Erythroblast (primary cell): ENCODE results near the gene TOMM5.

Source experiments
- GATA1 ChIP-seq: IDR thresholded peaks from 2 replicates; pipeline ENCODE4 v1.6.1; 2011; ENCODE audit warnings: low read depth, mild to moderate bottlenecking, control low read depth, low read length, moderate library complexity
- POLR2A ChIP-seq: IDR thresholded peaks from 2 replicates; pipeline ENCODE4 v1.6.1; 2011; ENCODE audit warnings: mild to moderate bottlenecking, low read length

GRCh38 chr9:37626708-37627292 lies 34.4 kb upstream of the TOMM5 start:
- TF ChIP-seq POLR2A, result no peak
- TF ChIP-seq GATA1, result no peak
